GM23338 (cell line): ENCODE data around the gene PRR11.

ENCODE experiments used
- CTCF ChIP-seq, 2 experiments: fragments of 200-600 bp in 1 of 2; sonication (generic) in 1 of 2; conservative IDR thresholded peaks; 2 replicates each; pipeline versions ENCODE4 v1.5.1 to v1.6.1; 2016 to 2017; ENCODE audit warnings: antibody characterized with exemption in 2 of 2, low read depth in 2 of 2, mild to moderate bottlenecking in 2 of 2, moderate library complexity in 1 of 2
- ETS1 ChIP-seq: IDR thresholded peaks from 2 replicates; pipeline ENCODE4 v1.6.1; 2016; ENCODE audit warnings: antibody characterized with exemption
- EZH2 ChIP-seq: fragments of 200-600 bp; sonication (generic); IDR thresholded peaks from one replicate; pipeline ENCODE4 v1.8.0; 2017; ENCODE audit warnings: antibody characterized with exemption, mild to moderate bottlenecking, low read depth; ENCODE audit not compliant: unreplicated experiment
- EZH2phosphoT487 ChIP-seq: fragments of 200-600 bp; sonication (generic); IDR thresholded peaks from one replicate; pipeline ENCODE4 v1.8.1; 2018; ENCODE audit warnings: antibody characterized with exemption; ENCODE audit not compliant: unreplicated experiment
- POLR2AphosphoS5 ChIP-seq: IDR thresholded peaks from 2 replicates; pipeline ENCODE4 v1.6.1; 2016; ENCODE audit warnings: antibody characterized with exemption, low read depth
- REST ChIP-seq: IDR thresholded peaks from one replicate; pipeline ENCODE4 v1.6.1; 2018; ENCODE audit warnings: antibody characterized with exemption; ENCODE audit not compliant: unreplicated experiment
- ZNF114 ChIP-seq: fragments of 250-450 bp; sonication (Bioruptor Pico); IDR thresholded peaks from 2 replicates; pipeline ENCODE4 v1.5.0; 2020; ENCODE audit warnings: mild to moderate bottlenecking, moderate library complexity

GRCh38 chr17:59181481-59181880 is 25.9 kb downstream of the PRR11 start:
- no peak for TF ChIP-seq CTCF (conservative IDR thresholded peaks at IDR 0.05; ENCODE audit: low read depth in 2 of 2)
- no peak for TF ChIP-seq POLR2AphosphoS5
- TF ChIP-seq EZH2, result no peak
- no peak for TF ChIP-seq ZNF114
- TF ChIP-seq REST, result no peak
- TF ChIP-seq EZH2phosphoT487, result no peak
- TF ChIP-seq ETS1, result no peak
